Hepatocyte (in vitro differentiated cells): Measurements from ENCODE around the gene FLT1.

Source experiments
- EZH2 ChIP-seq: fragments of 200-600 bp; sonication (generic); IDR thresholded peaks from 2 replicates; pipeline ENCODE4 v1.6.1; 2016; ENCODE audit warnings: antibody characterized with exemption, mild to moderate bottlenecking, borderline replicate concordance
- TF ChIP-seq, protein P1 (sequence below): fragments of 200-600 bp; sonication (generic); IDR thresholded peaks from 2 replicates; pipeline ENCODE4 v1.5.1; 2016; ENCODE audit warnings: antibody characterized with exemption, mild to moderate bottlenecking; ENCODE audit not compliant: poor library complexity

DNA sequence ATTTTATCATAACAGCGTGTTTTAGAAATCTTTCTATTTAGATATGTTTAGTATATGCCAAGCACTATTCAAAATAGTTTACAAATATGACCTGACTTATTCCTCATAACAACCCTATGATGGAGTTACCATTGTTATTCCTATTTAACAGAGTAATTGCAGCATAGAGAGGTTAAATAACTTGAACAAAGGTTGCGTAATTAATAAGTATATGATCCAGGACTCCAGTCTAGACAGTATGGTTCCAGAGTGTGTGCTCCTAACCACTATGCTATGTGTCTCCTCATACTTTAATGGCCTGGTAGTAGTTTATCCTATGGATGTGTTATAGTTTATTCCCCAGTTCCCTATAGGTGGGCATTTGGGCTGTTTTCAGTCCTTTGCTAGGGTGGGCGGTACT is 211.3 kb downstream of the FLT1 start:
- TF ChIP-seq, protein P1, sequence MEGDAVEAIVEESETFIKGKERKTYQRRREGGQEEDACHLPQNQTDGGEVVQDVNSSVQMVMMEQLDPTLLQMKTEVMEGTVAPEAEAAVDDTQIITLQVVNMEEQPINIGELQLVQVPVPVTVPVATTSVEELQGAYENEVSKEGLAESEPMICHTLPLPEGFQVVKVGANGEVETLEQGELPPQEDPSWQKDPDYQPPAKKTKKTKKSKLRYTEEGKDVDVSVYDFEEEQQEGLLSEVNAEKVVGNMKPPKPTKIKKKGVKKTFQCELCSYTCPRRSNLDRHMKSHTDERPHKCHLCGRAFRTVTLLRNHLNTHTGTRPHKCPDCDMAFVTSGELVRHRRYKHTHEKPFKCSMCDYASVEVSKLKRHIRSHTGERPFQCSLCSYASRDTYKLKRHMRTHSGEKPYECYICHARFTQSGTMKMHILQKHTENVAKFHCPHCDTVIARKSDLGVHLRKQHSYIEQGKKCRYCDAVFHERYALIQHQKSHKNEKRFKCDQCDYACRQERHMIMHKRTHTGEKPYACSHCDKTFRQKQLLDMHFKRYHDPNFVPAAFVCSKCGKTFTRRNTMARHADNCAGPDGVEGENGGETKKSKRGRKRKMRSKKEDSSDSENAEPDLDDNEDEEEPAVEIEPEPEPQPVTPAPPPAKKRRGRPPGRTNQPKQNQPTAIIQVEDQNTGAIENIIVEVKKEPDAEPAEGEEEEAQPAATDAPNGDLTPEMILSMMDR = no peak
- no peak for TF ChIP-seq EZH2
